WTC11 (cell line): ENCODE data around the gene PRRX1. TPM values are rescaled to one million over a fixed set of nuclear protein-coding genes. Genes with fewer than 3 reads are reported as not detected.

Source experiments
- ATAC-seq: fragments of 200-7000 bp; cut with Tn5 transposase; 2 replicates; pipeline ENCODE4 v1.10.0; 2021; ENCODE audit warnings: mild to moderate bottlenecking, moderate library complexity
- CTCF ChIA-PET: fragments of 300-600 bp; sonication (Branson Sonifier 250); formaldehyde crosslinking; loops from one replicate; lab custom pipeline; 2021; ENCODE audit warnings: antibody characterized with exemption; lab: Charles Lee
- POLR2A ChIA-PET: fragments of 350-600 bp; sonication (Branson Sonifier 250); formaldehyde crosslinking; loops from one replicate; lab custom pipeline; 2021; ENCODE audit warnings: antibody characterized with exemption; lab: Charles Lee
- DNase-seq: peaks from one replicate; pipeline ENCODE4 v3.0.0; 2021; ENCODE audit warnings: low spot score
- H3K27ac Mint-ChIP-seq: 2 replicates; pipeline ENCODE4 v1.8.0; 2021; ENCODE audit warnings: mixed read lengths
- H3K27me3 Mint-ChIP-seq: 2 replicates; pipeline ENCODE4 v1.8.0; 2021; ENCODE audit warnings: low read depth, mild to moderate bottlenecking, moderate library complexity, mixed read lengths
- H3K36me3 Mint-ChIP-seq: 2 replicates; pipeline ENCODE4 v1.8.0; 2021; ENCODE audit warnings: mixed read lengths
- H3K4me1 Mint-ChIP-seq: 2 replicates; pipeline ENCODE4 v1.8.0; 2022; ENCODE audit warnings: mixed read lengths
- H3K4me3 Mint-ChIP-seq: 2 replicates; pipeline ENCODE4 v1.8.0; 2021; ENCODE audit warnings: mild to moderate bottlenecking, moderate library complexity, mixed read lengths
- H3K9me3 Mint-ChIP-seq: 2 replicates; pipeline ENCODE4 v1.8.0; 2021; ENCODE audit warnings: mixed read lengths
- ATF1 ChIP-seq: sonication (generic); formaldehyde crosslinking; IDR thresholded peaks from 2 replicates; pipeline ENCODE4 v1.8.1; 2023; ENCODE audit warnings: mild to moderate bottlenecking, moderate library complexity, missing genetic modification reagents
- E2F1 ChIP-seq: sonication (generic); formaldehyde crosslinking; IDR thresholded peaks from 2 replicates; pipeline ENCODE4 v1.8.0; 2022; ENCODE audit warnings: mild to moderate bottlenecking, missing genetic modification reagents
- FOXK1 ChIP-seq: sonication (generic); formaldehyde crosslinking; IDR thresholded peaks from 2 replicates; pipeline ENCODE4 v1.8.0; 2022; ENCODE audit warnings: mild to moderate bottlenecking, moderate library complexity, missing genetic modification reagents
- HMGXB4 ChIP-seq: sonication (generic); formaldehyde crosslinking; IDR thresholded peaks from 2 replicates; pipeline ENCODE4 v1.8.1; 2023; ENCODE audit warnings: mild to moderate bottlenecking, moderate library complexity, missing genetic modification reagents
- JAZF1 ChIP-seq: fragments of 250-450 bp; sonication (Bioruptor Pico); IDR thresholded peaks from 2 replicates; pipeline ENCODE4 v1.9.0; 2021; ENCODE audit warnings: moderate library complexity, mild to moderate bottlenecking, inconsistent platforms
- MXD4 ChIP-seq: fragments of 250-450 bp; sonication (Bioruptor Pico); IDR thresholded peaks from 2 replicates; pipeline ENCODE4 v1.8.0; 2021; ENCODE audit warnings: mild to moderate bottlenecking, moderate library complexity, borderline replicate concordance
- NFATC4 ChIP-seq: fragments of 250-450 bp; sonication (Bioruptor Pico); IDR thresholded peaks from 2 replicates; pipeline ENCODE4 v1.9.0; 2021; ENCODE audit warnings: mild to moderate bottlenecking
- NR1H2 ChIP-seq: sonication (generic); formaldehyde crosslinking; IDR thresholded peaks from 2 replicates; pipeline ENCODE4 v1.9.0; 2021; ENCODE audit warnings: mild to moderate bottlenecking, moderate library complexity, missing genetic modification reagents
- RELA ChIP-seq: sonication (generic); formaldehyde crosslinking; IDR thresholded peaks from 2 replicates; pipeline ENCODE4 v1.8.1; 2022; ENCODE audit warnings: missing genetic modification reagents, mild to moderate bottlenecking, borderline replicate concordance
- TEAD1 ChIP-seq: sonication (generic); formaldehyde crosslinking; IDR thresholded peaks from 2 replicates; pipeline ENCODE4 v1.8.0; 2022; ENCODE audit warnings: mild to moderate bottlenecking, missing genetic modification reagents
- ZBTB21 ChIP-seq: sonication (generic); formaldehyde crosslinking; IDR thresholded peaks from 2 replicates; pipeline ENCODE4 v1.8.1; 2023; ENCODE audit warnings: mild to moderate bottlenecking, missing genetic modification reagents, borderline replicate concordance
- ZNF263 ChIP-seq: sonication (generic); formaldehyde crosslinking; IDR thresholded peaks from 2 replicates; pipeline ENCODE4 v1.8.1; 2022; ENCODE audit warnings: low read depth, mild to moderate bottlenecking, moderate library complexity, missing genetic modification reagents
- ZNF281 ChIP-seq: sonication (generic); formaldehyde crosslinking; IDR thresholded peaks from 2 replicates; pipeline ENCODE4 v1.8.0; 2023; ENCODE audit warnings: mild to moderate bottlenecking, missing genetic modification reagents
- ZNF423 ChIP-seq: fragments of 250-450 bp; sonication (Bioruptor Pico); IDR thresholded peaks from 2 replicates; pipeline ENCODE4 v2.1.2; 2022; ENCODE audit warnings: mild to moderate bottlenecking, moderate library complexity
- ZNF425 ChIP-seq: fragments of 250-450 bp; sonication (Bioruptor Pico); conservative IDR thresholded peaks from 2 replicates; pipeline ENCODE4 v1.9.0; 2021; ENCODE audit warnings: mild to moderate bottlenecking
- ZNF671 ChIP-seq: fragments of 250-450 bp; sonication (Bioruptor Pico); IDR thresholded peaks from 2 replicates; pipeline ENCODE4 v1.8.0; 2021; ENCODE audit warnings: mild to moderate bottlenecking
- total RNA-seq: library from RNA; stranded (reverse); gene quantifications from 3 replicates; pipeline ENCODE4 v1.2.3, GENCODE V29; 2021
- TF ChIP-seq, protein P1 (sequence below): fragments of 250-450 bp; sonication (Bioruptor Pico); IDR thresholded peaks from 2 replicates; pipeline ENCODE4 v1.9.0; 2021; ENCODE audit warnings: mild to moderate bottlenecking
- TF ChIP-seq, protein P2 (sequence below): sonication (generic); formaldehyde crosslinking; IDR thresholded peaks from 2 replicates; pipeline ENCODE4 v1.8.1; 2022; ENCODE audit warnings: low read depth, mild to moderate bottlenecking, moderate library complexity, missing genetic modification reagents, borderline replicate concordance
- TF ChIP-seq, protein P3 (sequence below): sonication (generic); formaldehyde crosslinking; IDR thresholded peaks from 2 replicates; pipeline ENCODE4 v1.8.1; 2023; ENCODE audit warnings: mild to moderate bottlenecking, missing genetic modification reagents, moderate library complexity

PRRX1 gene
- total RNA-seq, 1 experiment from 2014 or later, result 0.31 TPM

- no peak for DNase-seq
- no peaks in the 10 kb centered on the region for H3K9me3 Mint-ChIP-seq
- ChIA-PET CTCF (no interaction called here), POLR2A (no interaction called here)
- no peaks in the 10 kb centered on the region for H3K36me3 Mint-ChIP-seq
- no peak overlapping the region for H3K27ac Mint-ChIP-seq
- TF ChIP-seq RELA (CRISPR knock-in tag) (no peak), ZBTB21 (CRISPR knock-in tag) (no peak), HMGXB4 (CRISPR knock-in tag) (no peak), JAZF1 (CRISPR knock-in tag) (no peak), ZNF671 (CRISPR knock-in tag) (no peak), ATF1 (CRISPR knock-in tag) (no peak), FOXK1 (CRISPR knock-in tag) (no peak), E2F1 (CRISPR knock-in tag) (no peak), ZNF263 (CRISPR knock-in tag) (no peak), ZNF423 (CRISPR knock-in tag) (no peak), TEAD1 (CRISPR knock-in tag) (no peak), MXD4 (CRISPR knock-in tag) (no peak), ZNF425 (no peak)
- peaks cover 17% of the 10 kb centered on the region for H3K4me1 Mint-ChIP-seq
- peaks cover 58% of the 10 kb centered on the region for H3K27me3 Mint-ChIP-seq
- ATAC-seq, result no peak
- H3K4me3 Mint-ChIP-seq, result no peak overlapping the region
These were observed 10.3 kb downstream of the PRRX1 start for GRCh38 chr1:170674239-170674638.

DNA sequence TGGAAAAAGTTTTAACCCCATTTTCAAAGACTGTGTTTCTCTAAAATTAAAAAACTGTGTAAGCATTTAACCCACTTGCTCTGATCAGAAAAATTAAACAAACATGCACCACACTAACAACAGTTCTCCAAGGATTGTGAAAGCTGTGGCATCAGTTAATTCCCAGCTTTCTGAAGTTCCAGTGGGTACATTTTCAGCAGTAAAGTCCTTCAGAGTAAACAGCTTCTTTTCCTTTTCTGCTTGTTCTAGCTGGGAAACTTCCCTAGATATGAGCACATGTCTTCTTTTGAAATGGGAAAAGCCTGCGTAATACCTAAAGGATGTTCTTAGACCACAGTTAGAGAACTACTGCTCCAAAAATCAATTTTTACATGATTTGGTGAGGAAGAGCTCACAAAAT lies 11.1 kb downstream of the PRRX1 start:
- H3K27ac Mint-ChIP-seq, result no peak overlapping the region
- no peaks in the 10 kb centered on the region for H3K36me3 Mint-ChIP-seq
- H3K27me3 Mint-ChIP-seq, result peaks cover 51% of the 10 kb centered on the region
- TF ChIP-seq MXD4 (CRISPR knock-in tag) (no peak), ZBTB21 (CRISPR knock-in tag) (no peak), NFATC4 (CRISPR knock-in tag) (no peak), ATF1 (CRISPR knock-in tag) (no peak), ZNF281 (CRISPR knock-in tag) (no peak), NR1H2 (CRISPR knock-in tag) (no peak)
- TF ChIP-seq, protein P1, sequence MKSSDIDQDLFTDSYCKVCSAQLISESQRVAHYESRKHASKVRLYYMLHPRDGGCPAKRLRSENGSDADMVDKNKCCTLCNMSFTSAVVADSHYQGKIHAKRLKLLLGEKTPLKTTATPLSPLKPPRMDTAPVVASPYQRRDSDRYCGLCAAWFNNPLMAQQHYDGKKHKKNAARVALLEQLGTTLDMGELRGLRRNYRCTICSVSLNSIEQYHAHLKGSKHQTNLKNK (CRISPR knock-in tag), result no peak
- TF ChIP-seq, protein P2, sequence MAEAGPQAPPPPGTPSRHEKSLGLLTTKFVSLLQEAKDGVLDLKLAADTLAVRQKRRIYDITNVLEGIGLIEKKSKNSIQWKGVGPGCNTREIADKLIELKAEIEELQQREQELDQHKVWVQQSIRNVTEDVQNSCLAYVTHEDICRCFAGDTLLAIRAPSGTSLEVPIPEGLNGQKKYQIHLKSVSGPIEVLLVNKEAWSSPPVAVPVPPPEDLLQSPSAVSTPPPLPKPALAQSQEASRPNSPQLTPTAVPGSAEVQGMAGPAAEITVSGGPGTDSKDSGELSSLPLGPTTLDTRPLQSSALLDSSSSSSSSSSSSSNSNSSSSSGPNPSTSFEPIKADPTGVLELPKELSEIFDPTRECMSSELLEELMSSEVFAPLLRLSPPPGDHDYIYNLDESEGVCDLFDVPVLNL (CRISPR knock-in tag), result no peak
- TF ChIP-seq, protein P3, sequence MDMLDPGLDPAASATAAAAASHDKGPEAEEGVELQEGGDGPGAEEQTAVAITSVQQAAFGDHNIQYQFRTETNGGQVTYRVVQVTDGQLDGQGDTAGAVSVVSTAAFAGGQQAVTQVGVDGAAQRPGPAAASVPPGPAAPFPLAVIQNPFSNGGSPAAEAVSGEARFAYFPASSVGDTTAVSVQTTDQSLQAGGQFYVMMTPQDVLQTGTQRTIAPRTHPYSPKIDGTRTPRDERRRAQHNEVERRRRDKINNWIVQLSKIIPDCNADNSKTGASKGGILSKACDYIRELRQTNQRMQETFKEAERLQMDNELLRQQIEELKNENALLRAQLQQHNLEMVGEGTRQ (CRISPR knock-in tag), result no peak
- POLR2A ChIA-PET, result no interaction called here
- no peaks in the 10 kb centered on the region for H3K9me3 Mint-ChIP-seq
- peaks cover 11% of the 10 kb centered on the region for H3K4me1 Mint-ChIP-seq
- no peak for DNase-seq
- CTCF ChIA-PET, result interaction anchor here (2.1 kb wide), 1 partner anchor 14 kb away, joined by 4 read pairs; no protein-coding TSS in a partner anchor
- H3K4me3 Mint-ChIP-seq, result no peak overlapping the region
- ATAC-seq, result no peak
